Fibroblast of skin of right biceps (primary cell): ENCODE data around the gene ZDHHC14.

Source experiments
- DNase-seq: peaks from one replicate; pipeline ENCODE4 v3.0.0-alpha.2; 2013

ZDHHC14 gene

DNA sequence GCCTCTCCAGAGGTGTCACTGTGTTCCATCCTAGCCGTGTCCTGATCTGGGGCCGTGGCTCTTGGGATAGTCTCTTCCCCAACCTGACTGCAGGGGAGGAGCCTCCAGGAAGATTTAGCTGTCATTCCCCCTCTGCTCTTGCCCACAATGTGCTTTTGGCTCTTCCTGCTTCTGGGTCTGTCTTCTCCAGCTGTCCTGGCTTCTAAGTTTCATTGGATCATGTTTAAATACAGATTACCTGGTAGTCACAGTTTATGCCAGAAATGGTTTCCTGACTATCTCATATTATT is 139.1 kb downstream of the ZDHHC14 start:
- no peak for DNase-seq

- DNase-seq = no peak
Measured at GRCh38 chr6:157520596-157521361, 139.8 kb downstream of the ZDHHC14 start.

GRCh38 chr6:157521362-157522335 is 140.7 kb downstream of the ZDHHC14 start:
- no peak for DNase-seq

- DNase-seq = no peak
Measured at GRCh38 chr6:157522472-157522871, 141.5 kb downstream of the ZDHHC14 start.

DNA sequence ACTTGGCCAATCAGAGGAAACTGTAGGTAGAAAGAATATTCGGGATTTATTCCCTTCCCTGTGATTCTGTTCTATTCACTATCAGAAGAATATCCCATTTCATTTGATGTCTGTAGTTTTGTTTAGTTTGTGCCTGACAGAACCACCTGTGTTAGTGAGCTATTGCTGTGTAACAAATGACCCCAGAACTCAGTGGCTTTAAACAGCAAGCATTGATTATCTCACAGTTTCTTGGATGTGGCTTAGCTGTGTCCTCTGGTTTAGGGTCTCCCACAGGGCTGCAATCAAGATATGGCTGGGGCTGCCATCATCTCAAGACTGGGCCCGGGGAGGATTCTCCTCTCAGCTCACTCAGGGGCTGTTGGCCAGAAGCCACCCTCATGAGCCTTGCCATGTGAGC is 143.7 kb downstream of the ZDHHC14 start:
- no peak for DNase-seq

- no peak for DNase-seq
Measured at GRCh38 chr6:157525292-157525889, 144.4 kb downstream of the ZDHHC14 start.

DNA sequence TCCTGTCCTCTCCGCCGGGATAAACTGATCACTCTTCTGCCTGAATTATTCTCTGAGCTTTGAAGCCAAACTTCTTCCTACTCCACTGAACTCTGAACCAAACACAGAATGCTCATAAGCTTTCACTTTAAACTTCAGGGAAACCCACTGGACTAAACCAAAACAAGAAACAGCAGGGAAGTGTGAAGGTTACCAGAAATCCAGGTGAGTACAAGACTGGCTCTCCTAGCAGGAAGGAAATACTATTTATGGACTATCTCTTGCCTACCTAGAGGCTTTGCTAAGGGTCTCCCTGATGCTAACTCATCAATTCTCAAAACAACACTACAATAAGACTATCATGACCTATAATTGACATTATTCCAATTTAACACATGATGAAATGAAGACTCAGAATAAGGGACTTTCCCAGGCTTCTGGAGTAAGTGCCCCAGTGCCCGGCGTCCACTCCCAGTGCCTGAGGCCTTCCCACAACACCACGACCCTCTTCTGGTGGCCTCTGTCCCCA is 145.0 kb downstream of the ZDHHC14 start:
- no peak for DNase-seq

DNA sequence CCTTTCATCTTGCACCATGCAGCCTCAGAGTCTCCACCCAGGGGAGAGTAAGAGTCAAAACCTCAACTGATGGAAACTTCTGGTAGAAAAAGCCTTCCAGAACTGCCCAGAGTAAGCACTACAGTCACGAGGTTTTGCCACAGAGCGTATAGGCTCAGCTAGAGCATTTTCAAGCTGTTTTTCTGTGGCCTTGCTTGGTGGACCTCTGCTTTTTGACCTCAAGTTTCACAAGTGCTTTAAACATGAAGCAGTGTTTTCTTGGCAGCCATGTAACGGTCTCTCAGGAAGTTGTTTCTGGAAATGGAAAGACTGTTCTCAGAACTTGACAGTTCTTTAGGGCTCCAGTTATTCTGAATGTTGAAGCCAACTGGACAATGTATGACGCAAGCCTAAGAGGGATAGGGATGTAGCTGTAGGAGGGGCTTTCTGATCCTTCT is 146.5 kb downstream of the ZDHHC14 start:
- DNase-seq = no peak

- DNase-seq = peak; percentile 49
Measured at GRCh38 chr6:157528931-157529653, 148.1 kb downstream of the ZDHHC14 start.

- DNase-seq = no peak
Measured at GRCh38 chr6:157529654-157530039, 148.7 kb downstream of the ZDHHC14 start.

DNA sequence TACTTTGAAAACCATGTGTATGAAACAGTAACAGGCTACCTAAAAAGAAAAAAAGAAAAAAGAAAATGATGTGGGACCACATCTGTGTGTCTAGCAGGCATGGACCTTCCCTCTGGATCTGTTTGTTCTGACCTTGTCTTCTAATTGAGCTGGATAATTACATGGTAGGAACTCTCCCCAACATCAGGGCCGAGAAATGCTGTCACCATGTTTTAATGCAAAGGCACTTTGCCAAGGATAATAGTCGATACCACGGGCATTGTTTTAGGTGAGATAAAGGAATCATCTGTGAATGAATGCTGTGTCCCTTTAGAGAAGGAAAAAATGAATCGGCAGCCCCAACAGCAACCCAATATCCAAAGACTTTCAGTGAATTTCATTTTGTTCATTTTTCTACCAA is 149.1 kb downstream of the ZDHHC14 start:
- DNase-seq = no peak

- DNase-seq = no peak
Measured at GRCh38 chr6:157530724-157531168, 149.8 kb downstream of the ZDHHC14 start.

- DNase-seq = no peak
Measured at GRCh38 chr6:157531169-157531985, 150.4 kb downstream of the ZDHHC14 start.

DNA sequence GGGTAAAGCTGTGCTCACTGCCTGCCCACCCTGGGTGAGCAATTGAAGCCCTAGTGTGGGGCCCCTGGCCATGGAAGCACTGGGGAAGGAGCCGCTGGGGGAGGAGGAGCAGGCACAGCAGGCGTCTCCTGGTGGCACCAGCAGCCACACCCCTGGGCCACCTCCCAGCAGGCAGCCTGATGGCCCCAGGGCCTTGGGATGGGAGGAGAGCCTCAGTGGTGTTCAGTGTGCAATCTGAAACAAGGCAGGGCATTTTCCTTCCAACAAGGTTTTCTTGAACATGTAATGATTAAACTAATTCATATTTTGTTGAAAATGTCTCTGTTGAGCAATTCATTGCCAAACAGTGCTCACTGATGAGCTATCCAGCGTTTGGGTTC is 151.0 kb downstream of the ZDHHC14 start:
- DNase-seq = no peak

DNA sequence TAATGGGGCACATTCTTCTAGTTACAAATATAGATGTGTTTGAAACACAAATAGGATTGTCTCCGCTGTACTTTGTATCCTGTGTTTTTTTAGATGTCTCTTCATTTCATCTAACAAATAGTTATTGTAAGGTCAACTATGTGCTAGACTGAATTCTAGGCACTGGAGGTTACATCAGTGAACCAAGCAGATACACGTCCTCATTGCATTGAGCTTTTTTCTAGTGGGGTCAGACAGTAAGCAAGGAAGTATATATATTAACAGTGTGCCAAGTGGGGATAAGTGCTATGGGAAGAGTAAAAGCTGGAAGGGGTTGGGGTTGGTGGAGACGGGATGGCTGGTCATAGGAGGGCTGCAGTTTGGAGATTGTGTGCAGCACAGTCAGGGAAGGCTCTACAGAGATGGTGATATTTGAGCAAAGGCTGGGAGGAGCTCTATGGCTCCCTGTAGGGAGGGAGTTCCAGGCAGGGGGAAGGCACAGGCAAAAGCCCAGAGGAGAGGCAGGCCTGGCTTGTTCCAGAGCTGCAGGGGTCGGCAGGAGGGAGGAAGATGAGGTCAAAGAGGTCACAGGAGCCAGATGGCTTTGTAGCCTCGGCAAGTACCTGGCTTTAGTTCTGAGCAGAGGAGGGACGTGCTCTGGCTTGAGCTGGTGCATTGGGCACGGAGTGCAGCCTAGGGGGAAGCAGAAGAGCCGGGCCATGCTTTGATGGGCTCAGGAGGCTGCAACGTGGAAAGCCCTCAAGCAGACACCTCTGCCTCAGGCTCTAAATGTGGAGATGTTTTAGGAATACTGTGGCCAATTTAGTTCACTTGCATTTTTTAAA is 152.3 kb downstream of the ZDHHC14 start:
- no peak for DNase-seq

DNA sequence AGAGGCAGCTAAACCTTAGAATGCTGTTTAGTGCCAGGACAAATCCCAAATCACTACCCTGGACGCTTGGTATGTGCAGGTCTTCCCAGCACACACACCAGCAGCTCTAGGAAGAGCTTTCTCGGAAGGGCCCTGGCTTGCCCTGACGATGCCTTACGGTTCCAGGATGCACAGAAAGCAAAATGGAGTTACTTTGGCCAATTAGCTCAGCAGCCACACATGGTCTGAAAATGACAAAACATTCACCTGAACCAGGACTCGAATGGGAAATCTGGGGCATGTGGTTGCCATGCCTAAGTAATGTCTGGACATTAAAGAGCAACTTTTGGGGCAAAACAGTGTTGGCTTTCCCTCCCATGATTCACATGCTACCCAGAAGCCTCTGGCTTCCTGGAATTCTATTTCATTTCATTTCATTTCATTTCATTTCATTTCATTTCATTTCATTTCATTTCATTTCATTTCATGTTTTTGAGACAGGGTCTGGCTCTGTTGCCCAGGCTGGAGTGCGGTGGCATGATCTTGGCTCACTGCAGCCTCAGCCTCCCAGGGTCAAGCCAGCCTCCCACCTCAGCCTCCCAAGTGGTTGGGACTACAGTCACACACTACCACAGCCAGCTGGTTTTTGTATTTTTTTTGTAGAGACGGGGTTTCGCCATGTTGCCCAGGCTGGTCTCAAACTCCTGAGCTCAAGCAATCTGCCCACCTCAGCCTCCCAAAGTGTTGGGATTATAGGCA is 153.3 kb downstream of the ZDHHC14 start:
- DNase-seq = no peak

DNA sequence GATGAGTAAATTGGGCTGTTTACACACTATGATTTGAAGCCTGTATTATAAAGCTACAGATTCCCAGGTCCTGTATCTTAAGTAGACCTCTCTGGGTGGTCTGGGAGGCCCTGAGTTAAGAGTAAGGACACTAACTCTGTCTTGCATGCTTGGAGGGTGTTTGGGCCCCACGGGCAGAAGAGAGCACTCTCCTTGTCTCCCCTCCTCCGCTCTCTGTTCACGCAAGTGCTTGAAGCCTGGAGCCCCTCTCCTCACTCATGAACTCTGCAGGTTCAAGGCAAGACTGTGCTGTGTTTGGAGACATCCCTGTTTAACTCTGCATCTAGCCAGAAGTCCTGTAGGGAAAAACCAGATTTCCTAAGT is 154.0 kb downstream of the ZDHHC14 start:
- no peak for DNase-seq

GRCh38 chr6:157535340-157536222 is 154.6 kb downstream of the ZDHHC14 start:
- peak; percentile 67 for DNase-seq

DNA sequence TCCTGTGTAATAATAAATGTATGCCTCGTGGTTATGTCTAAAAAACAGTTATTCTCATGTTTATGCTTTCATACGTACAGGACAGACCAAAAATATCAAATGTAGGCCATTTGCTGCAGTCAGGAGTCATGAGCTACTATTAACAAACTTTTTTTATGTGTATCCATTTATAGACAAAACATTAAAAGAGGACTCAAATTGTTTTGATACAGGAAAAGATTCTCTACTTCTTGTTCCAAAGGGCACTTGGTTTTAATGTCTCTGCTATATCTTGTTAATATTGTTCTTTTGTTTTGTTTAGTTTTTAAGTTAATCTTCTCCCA is 155.2 kb downstream of the ZDHHC14 start:
- DNase-seq = no peak
